GM18507 (cell line): Measurements from ENCODE around the gene IFNGR1.
A peak's percentile ranks its signal among the peaks of the same experiment; 100 is the strongest.
"Not testable (repeated sequence)": the region's sequence is repeated elsewhere in the genome, so short reads cannot be mapped to it uniquely, and the experiment has no call there.

Experiments
- DNase-seq: peaks from one replicate; pipeline ENCODE4 v3.0.0; 2011; ENCODE audit warnings: low read depth; ENCODE audit not compliant: insufficient read length; ENCODE audit errors: extremely low spot score
- FAIRE-seq: peaks from 2 replicates; lab custom pipeline; 2011; peaks lifted over from hg19 to GRCh38; lab: Jason Lieb, UNC

IFNGR1 gene

DNA sequence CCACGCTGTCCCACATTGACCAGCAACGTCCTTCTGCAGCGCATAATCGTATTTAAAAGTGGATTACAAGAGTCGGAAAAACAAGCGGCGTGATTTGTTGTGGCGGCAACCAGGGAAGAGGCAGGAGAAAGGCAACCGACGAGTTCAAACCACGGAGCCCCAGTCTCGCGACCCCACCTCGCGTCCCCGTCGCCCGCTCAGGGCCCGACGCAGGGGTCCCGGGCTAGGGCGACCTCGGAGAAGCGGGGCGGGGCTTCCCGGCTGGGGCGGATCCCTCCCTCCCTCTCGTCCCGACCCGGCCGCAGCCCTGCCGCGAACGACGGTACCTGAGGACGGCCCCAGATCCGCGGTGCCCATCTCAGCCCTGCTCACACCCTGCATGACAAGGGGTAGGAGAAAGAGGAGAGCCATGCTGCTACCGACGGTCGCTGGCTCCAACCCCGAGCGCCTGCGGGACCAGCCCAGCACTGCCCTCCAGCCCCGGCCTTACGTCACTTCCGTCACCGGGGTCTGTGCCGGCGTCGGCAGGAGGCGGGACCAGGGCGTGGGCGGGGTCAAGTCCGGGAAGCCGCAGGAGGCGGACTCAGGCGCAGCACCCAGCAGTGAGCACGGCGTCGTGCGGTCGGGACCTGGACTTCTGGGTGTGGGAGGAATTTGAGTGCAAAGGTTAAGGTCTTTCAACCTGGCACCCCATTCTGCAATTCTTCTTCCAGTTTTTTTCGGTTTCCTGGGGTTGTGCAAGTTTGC, at the start of gene IFNGR1:
Gene IFNGR1 (minus strand): TSS at position 469 of the 747 bp plus-strand sequence. CDS start 58 bp downstream, at position 411.
- peak; percentile 96 for FAIRE-seq
- DNase-seq = peak; percentile 83

- FAIRE-seq = no peak
- no peak for DNase-seq
Observed at GRCh38 chr6:137268911-137269310, 49.7 kb upstream of the IFNGR1 start.

DNA sequence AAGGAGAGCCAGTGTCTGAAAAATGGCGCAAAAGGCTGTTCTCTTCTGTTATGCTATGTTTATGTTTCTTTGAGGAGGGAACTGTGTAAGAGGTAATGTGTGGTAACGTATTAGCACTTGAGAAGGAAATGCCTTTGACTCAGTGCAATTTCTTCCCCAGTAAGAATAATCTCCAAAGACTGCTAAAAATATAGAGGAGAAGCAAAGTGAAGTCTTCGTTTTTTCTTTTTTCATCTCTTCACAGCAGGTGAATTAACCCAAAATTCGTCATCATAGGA, 47.1 kb upstream of the IFNGR1 start:
- no peak for DNase-seq
- FAIRE-seq = no peak

DNA sequence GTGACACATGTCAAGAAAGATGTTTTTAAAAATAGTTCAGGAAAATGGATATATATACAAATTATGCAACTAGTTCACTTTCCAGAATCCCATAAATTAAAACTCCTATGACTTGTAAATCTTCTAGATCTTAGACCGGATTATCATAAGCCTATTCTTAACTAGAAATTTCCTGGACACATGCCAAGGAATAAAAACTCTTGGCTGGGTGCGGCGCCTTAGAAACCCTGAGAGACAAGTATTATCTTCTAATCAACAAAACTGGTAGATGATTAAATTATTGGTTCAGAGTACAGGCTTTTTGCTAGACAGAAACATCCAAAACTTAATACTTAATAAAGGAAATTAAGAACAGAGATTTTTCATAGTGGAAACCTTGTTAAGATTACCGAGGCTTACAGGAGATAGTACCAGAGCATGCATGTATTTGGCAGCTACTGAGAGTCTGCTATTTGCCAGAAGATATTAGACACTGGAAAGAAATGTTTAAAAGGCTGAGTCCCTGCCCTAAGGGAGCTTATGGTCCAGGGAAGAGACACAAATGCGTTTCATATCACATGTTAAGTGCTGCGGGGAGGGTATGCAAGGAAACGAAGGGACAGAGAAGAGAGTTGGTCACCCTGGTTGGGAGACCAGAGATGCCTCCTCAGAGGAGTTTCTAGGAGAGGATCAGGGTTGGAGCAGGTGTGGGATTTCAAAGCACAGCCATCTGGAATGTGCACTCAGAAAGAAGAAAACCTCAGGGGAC, 46.5 kb upstream of the IFNGR1 start:
- DNase-seq = no peak

GRCh38 chr6:137264311-137265075, 45.3 kb upstream of the IFNGR1 start:
- no peak for DNase-seq
- FAIRE-seq = no peak

More for the DNA sequence above, 46.5 kb upstream of the IFNGR1 start:
- no peak for FAIRE-seq

- FAIRE-seq (peak; percentile 63), DNase-seq (no peak)
Observed at GRCh38 chr6:137261761-137262160, 42.6 kb upstream of the IFNGR1 start.

- no peak for FAIRE-seq
- DNase-seq = no peak
Observed at GRCh38 chr6:137261361-137261760, 42.2 kb upstream of the IFNGR1 start.

- FAIRE-seq = no peak
- no peak for DNase-seq
Observed at GRCh38 chr6:137260217-137260616, 41.0 kb upstream of the IFNGR1 start.

DNA sequence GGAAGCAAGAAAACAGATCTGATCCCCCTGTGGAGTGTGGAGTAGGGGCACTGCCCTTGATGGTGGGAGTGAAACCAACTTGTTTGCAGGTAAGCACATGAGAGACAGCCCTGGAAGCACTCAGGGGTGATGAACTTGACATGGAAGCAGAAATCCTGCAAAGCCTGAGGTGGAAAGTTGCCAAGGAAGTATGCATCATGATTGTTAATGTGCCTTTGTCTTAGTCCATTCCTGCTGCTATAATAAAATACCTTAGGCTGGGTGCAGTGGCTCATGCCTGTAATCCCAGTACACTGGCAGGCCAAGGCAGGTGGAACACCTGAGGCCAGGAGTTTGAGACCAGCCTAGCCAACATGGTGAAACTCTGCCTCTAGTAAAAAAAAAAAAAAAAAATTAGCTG, 40.2 kb upstream of the IFNGR1 start:
- FAIRE-seq (no peak), DNase-seq (no peak)

- FAIRE-seq (no peak), DNase-seq (no peak)
Observed at GRCh38 chr6:137258170-137258569, 39.0 kb upstream of the IFNGR1 start.

GRCh38 chr6:137256350-137257103, 37.3 kb upstream of the IFNGR1 start:
- DNase-seq (no peak), FAIRE-seq (no peak)

DNA sequence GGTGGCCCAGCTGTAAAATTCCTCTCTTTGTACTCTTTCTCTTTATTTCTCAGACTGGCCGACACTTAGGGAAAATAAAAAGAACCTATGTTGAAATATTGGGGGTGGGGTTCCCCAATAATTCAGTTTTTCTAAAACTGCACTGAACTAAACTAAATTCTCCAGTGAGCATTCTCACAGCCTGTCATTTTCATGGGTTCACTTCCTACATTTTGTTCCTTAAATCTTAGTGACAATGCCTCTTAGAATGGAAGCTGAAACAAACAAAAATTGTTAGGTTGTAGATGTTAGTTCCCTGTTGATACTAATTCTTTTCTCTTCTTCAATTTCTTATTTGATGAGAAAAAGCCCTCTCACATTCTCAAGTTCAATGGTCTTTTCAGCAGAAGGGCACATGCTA, 35.8 kb upstream of the IFNGR1 start:
- FAIRE-seq (no peak), DNase-seq (no peak)

DNA sequence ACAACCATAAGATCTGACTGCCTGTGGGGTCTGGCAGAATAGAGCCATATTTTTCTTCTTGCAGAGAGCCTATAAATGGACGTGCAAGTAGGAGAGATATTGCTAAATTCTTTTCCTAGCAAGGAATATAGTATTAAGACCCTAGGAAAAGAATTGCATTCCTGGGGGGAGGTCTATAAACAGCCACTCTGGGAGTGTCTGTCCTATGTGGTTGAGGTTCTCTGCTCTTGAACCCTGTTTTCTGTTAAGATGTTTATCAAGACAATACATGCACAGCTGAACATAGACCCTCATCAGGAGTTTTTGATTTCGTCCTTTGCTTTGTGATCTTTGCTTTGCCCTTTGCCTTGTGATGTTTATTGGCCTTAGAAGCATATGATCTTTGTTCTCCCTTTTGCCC, 35.2 kb upstream of the IFNGR1 start:
- FAIRE-seq = not testable (repeated sequence)

GRCh38 chr6:137248702-137249101, 29.5 kb upstream of the IFNGR1 start:
- FAIRE-seq (peak; percentile 65), DNase-seq (no peak)

More for the DNA sequence above, 35.2 kb upstream of the IFNGR1 start:
- not testable (repeated sequence) for DNase-seq

DNA sequence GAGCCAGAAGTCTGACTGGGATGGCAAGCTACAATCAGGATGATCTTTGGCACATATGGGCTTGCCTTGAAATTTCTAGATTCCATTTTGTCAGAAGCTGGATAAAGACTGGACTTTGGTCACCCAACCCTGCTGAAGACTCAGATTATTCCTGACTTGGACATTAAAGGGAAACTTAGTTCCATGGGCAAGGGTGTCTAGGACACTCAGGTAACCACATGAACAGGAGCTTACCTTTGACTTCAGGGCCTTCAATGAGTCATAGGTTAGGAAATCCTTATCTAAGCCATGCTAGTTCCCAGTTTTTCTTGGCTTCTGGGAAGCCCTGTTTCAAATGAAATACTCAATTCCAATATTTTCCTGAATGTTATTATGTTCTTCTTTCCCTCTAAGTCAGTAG, 28.5 kb upstream of the IFNGR1 start:
- DNase-seq (no peak), FAIRE-seq (no peak)

- no peak for DNase-seq
- FAIRE-seq = peak; percentile 82
Observed at GRCh38 chr6:137246791-137247202, 27.6 kb upstream of the IFNGR1 start.

- FAIRE-seq = no peak
- no peak for DNase-seq
Observed at GRCh38 chr6:137246164-137246563, 27.0 kb upstream of the IFNGR1 start.

- DNase-seq (no peak), FAIRE-seq (no peak)
Observed at GRCh38 chr6:137241481-137242038, 22.4 kb upstream of the IFNGR1 start.

- DNase-seq (no peak), FAIRE-seq (no peak)
Observed at GRCh38 chr6:137240168-137240567, 21.0 kb upstream of the IFNGR1 start.
